ENCODE data around the gene CREB5. TPM values are rescaled to one million over a fixed set of nuclear protein-coding genes. Genes with fewer than 3 reads are reported as not detected.
A peak's percentile ranks its signal among the peaks of the same experiment; 100 is the strongest.

CREB5 gene
- total and polyA plus RNA-seq, 2 of the 8 experiments (the other 6 are each of a cell fraction or from before 2014, with no cell fraction given), result 2.4 to 2.7 TPM

DNA sequence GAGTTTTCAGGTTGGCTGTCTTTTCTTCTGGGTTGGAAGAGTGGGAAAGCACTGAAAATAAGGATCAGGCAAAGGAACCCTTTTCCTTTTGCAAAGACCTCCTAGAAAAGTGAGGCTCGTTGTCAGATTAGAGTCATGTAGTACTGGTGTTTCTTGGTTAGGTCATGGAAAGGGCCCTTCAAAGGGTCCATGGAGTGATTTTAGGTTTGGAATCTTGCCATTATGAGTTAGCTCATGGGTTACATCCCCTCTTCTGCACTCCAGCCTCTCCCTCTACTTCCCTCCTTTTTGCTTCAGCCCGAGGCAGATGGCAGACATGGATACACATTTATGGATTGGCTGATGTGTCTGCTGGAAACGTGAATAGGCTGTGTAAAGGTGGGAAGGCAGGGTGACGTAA lies 47.0 kb downstream of the CREB5 start:
- Histone ChIP-seq H3K9me3 (ENCODE audit: insufficient read depth in 2 of 2, low read depth in 1 of 2, low read length in 1 of 2) (no peaks in the 10 kb centered on the region), H3K79me1 (ENCODE audit: low read depth, low read length) (no peaks in the 10 kb centered on the region), H3K27me3 (replicated peaks in 1 of 4; ENCODE audit: control insufficient read depth in 3 of 4, extremely low read depth in 1 of 4, insufficient read depth in 3 of 4, low read length in 3 of 4) (no peaks in the 10 kb centered on the region), H3K4me1 (replicated peaks in 1 of 4; ENCODE audit: control insufficient read depth in 3 of 4, insufficient read depth in 4 of 4, low read length in 3 of 4) (peaks cover 0 to 6% (median under 1%) of the 10 kb centered on the region in 4 experiments; a peak in 3 of 7 replicates), H3K18ac (ENCODE audit: extremely low read depth, low read length) (no peak overlapping the region), H3K23me2 (ENCODE audit: low read depth, low read length) (no peaks in the 10 kb centered on the region), H3K9ac (replicated peaks in 1 of 4; ENCODE audit: extremely low read depth in 1 of 4, low read depth in 3 of 4, low read length in 3 of 4) (no peak overlapping the region), H4K5ac (ENCODE audit: insufficient read length, low read depth, low read length) (no peak overlapping the region), H4K20me1 (replicated peaks in 1 of 2; ENCODE audit: control insufficient read depth in 1 of 2, insufficient read depth in 2 of 2, low read length in 2 of 2) (no peaks in the 10 kb centered on the region), H2BK20ac (ENCODE audit: low read length) (no peak overlapping the region), H3K14ac (ENCODE audit: insufficient read length) (no peak overlapping the region), H3K56ac (replicated peaks; ENCODE audit: insufficient read length, low read depth, low read length) (no peak overlapping the region), H2AFZ (ENCODE audit: low read length) (no peak overlapping the region), H2BK15ac (ENCODE audit: low read length) (no peak overlapping the region), H3K4ac (replicated peaks; ENCODE audit: insufficient read length, low read depth, low read length) (no peak overlapping the region), H3K4me3 (ENCODE audit: extremely low read depth in 1 of 4, insufficient read depth in 2 of 4, low read depth in 3 of 4, low read length in 4 of 4) (no peak overlapping the region), H3K4me2 (ENCODE audit: insufficient read depth in 1 of 2, low read depth in 2 of 2, low read length in 2 of 2) (no peak overlapping the region), H2BK120ac (replicated peaks; ENCODE audit: low read depth, low read length) (no peak overlapping the region), H2BK12ac (ENCODE audit: low read depth, low read length) (no peak overlapping the region), H2AK5ac (ENCODE audit: low read depth, low read length) (0 out of 2 replicates have a peak overlapping the region, but pooled peaks have one; percentile 17), H4K8ac (ENCODE audit: extremely low read depth, insufficient read depth, low read length) (no peak overlapping the region), H4K91ac (replicated peaks; ENCODE audit: insufficient read length, low read length) (no peak overlapping the region), H2BK5ac (ENCODE audit: low read depth, low read length) (no peak overlapping the region), H3K23ac (ENCODE audit: insufficient read length) (no peak overlapping the region), H3K27ac (ENCODE audit: low read depth, low read length) (no peak overlapping the region), H3K36me3 (ENCODE audit: control insufficient read depth in 2 of 4, insufficient read depth in 4 of 4, low read length in 3 of 4) (no peaks in the 10 kb centered on the region), H3K79me2 (ENCODE audit: control insufficient read depth in 1 of 2, insufficient read depth in 2 of 2, low read length in 2 of 2) (no peaks in the 10 kb centered on the region)
- TF ChIP-seq SP4 (IDR thresholded peaks at IDR 0.05; ENCODE audit: low read length) (no peak), TCF12 (IDR thresholded peaks at IDR 0.05; ENCODE audit: low read depth, low read length) (no peak), MAFK (IDR thresholded peaks at IDR 0.05; ENCODE audit: low read depth, low read length) (no peak), PHF8 (conservative IDR thresholded peaks at IDR 0.05; ENCODE audit: low read depth, low read length) (no peak), BRCA1 (IDR thresholded peaks at IDR 0.05; ENCODE audit: low read depth, low read length) (no peak), CHD2 (IDR thresholded peaks at IDR 0.05; ENCODE audit: low read length) (no peak), POU5F1 (IDR thresholded peaks at IDR 0.05; ENCODE audit: low read depth, low read length) (no peak), SUZ12 (IDR thresholded peaks at IDR 0.05; ENCODE audit: low read length) (no peak), SIRT6 (IDR thresholded peaks at IDR 0.05; ENCODE audit: low read length) (no peak), RAD21 (IDR thresholded peaks at IDR 0.05 in 1 of 2, conservative IDR thresholded peaks at IDR 0.05 in 1 of 2; ENCODE audit: low read depth in 2 of 2, low read length in 2 of 2) (no peak), RNF2 (IDR thresholded peaks at IDR 0.05; ENCODE audit: borderline replicate concordance, low read depth, low read length, missing control alignments, poor library complexity, severe bottlenecking) (no peak)
- TF ChIP-seq, protein P1, sequence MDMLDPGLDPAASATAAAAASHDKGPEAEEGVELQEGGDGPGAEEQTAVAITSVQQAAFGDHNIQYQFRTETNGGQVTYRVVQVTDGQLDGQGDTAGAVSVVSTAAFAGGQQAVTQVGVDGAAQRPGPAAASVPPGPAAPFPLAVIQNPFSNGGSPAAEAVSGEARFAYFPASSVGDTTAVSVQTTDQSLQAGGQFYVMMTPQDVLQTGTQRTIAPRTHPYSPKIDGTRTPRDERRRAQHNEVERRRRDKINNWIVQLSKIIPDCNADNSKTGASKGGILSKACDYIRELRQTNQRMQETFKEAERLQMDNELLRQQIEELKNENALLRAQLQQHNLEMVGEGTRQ (IDR thresholded peaks at IDR 0.05; ENCODE audit: low read length), result no peak
- ChIA-PET POLR2A (ENCODE audit: partially characterized antibody) (no interaction called here), CTCF (ENCODE audit: partially characterized antibody) (interaction anchor here (1.0 to 1.5 kb wide), 2 partner anchors 77 to 79 kb away, joined by 3 to 4 read pairs; no protein-coding TSS in a partner anchor)
- WGBS, 2 experiments (ENCODE audit: extremely low coverage in 1 of 2, insufficient coverage in 1 of 2, insufficient read length in 1 of 2, insufficient replicate concordance in 2 of 2, low coverage in 1 of 2, low lambda C conversion rate in 2 of 2, missing lambda C conversion rate in 1 of 2), result 88% methylated on average over 4 of the region's 4 CpGs; no CpG with 5 or more reads in 1 of the 2 experiments
- DNase-seq (ENCODE audit: low read depth in 1 of 2, low spot score in 2 of 2) (no peak), FAIRE-seq (no peak)
